Occipital lobe (tissue), 2 donors: ENCODE measurements around the gene DGKH. TPM values are rescaled to one million over a fixed set of nuclear protein-coding genes. Genes with fewer than 3 reads are reported as not detected.
"Not testable (repeated sequence)": the region's sequence is repeated elsewhere in the genome, so short reads cannot be mapped to it uniquely, and the experiment has no call there.

ENCODE experiments used
- DNase-seq: peaks from one replicate; lab custom pipeline; 2025; lab: John Stamatoyannopoulos, UW
- total RNA-seq: library from RNA; depleted of rRNA; stranded (reverse); fragments of >200 nt; gene quantifications from one replicate; pipeline ENCODE4 v1.2.3, GENCODE V29; 2014

Gene DGKH
- total RNA-seq, 1 donor from 2014 or later: 20.0 TPM

- peak; percentile 15 for DNase-seq
Measured at GRCh38 chr13:42041011-42041683, 7.3 kb upstream of the DGKH start.

GRCh38 chr13:42041684-42042035 is 6.8 kb upstream of the DGKH start:
- DNase-seq: peak; percentile 10

GRCh38 chr13:42043676-42044075 is 4.8 kb upstream of the DGKH start:
- DNase-seq: no peak

- DNase-seq: no peak
Measured at GRCh38 chr13:42046448-42046847, 2.0 kb upstream of the DGKH start.

GRCh38 chr13:42047561-42048341 is 697 bp upstream of the DGKH start:
- peak; percentile 9 for DNase-seq

- peak; percentile 66 for DNase-seq
Measured at GRCh38 chr13:42048684-42049453, 421 bp downstream of the DGKH start.

GRCh38 chr13:42049454-42049813 is 986 bp downstream of the DGKH start:
- DNase-seq: no peak

GRCh38 chr13:42054798-42055499 is 6.5 kb downstream of the DGKH start:
- DNase-seq: no peak

- DNase-seq: no peak
Measured at GRCh38 chr13:42055500-42056085, 7.1 kb downstream of the DGKH start.

- DNase-seq: no peak
Measured at GRCh38 chr13:42056146-42056545, 7.7 kb downstream of the DGKH start.

GRCh38 chr13:42056583-42056982 is 8.1 kb downstream of the DGKH start:
- no peak for DNase-seq

- DNase-seq: no peak
Measured at GRCh38 chr13:42057918-42058530, 9.6 kb downstream of the DGKH start.

- no peak for DNase-seq
Measured at GRCh38 chr13:42061943-42062342, 13.5 kb downstream of the DGKH start.

- no peak for DNase-seq
Measured at GRCh38 chr13:42063105-42063504, 14.7 kb downstream of the DGKH start.

- DNase-seq: no peak
Measured at GRCh38 chr13:42064259-42064658, 15.8 kb downstream of the DGKH start.

- no peak for DNase-seq
Measured at GRCh38 chr13:42064966-42065365, 16.5 kb downstream of the DGKH start.

- no peak for DNase-seq
Measured at GRCh38 chr13:42065414-42065813, 17.0 kb downstream of the DGKH start.

GRCh38 chr13:42066542-42066941 is 18.1 kb downstream of the DGKH start:
- DNase-seq: no peak

- no peak for DNase-seq
Measured at GRCh38 chr13:42068886-42069285, 20.4 kb downstream of the DGKH start.

GRCh38 chr13:42070599-42070998 is 22.2 kb downstream of the DGKH start:
- DNase-seq: not testable (repeated sequence)

- DNase-seq: not testable (repeated sequence)
Measured at GRCh38 chr13:42071179-42071578, 22.7 kb downstream of the DGKH start.
